ENCODE measurements around the gene PIK3AP1.

DNA sequence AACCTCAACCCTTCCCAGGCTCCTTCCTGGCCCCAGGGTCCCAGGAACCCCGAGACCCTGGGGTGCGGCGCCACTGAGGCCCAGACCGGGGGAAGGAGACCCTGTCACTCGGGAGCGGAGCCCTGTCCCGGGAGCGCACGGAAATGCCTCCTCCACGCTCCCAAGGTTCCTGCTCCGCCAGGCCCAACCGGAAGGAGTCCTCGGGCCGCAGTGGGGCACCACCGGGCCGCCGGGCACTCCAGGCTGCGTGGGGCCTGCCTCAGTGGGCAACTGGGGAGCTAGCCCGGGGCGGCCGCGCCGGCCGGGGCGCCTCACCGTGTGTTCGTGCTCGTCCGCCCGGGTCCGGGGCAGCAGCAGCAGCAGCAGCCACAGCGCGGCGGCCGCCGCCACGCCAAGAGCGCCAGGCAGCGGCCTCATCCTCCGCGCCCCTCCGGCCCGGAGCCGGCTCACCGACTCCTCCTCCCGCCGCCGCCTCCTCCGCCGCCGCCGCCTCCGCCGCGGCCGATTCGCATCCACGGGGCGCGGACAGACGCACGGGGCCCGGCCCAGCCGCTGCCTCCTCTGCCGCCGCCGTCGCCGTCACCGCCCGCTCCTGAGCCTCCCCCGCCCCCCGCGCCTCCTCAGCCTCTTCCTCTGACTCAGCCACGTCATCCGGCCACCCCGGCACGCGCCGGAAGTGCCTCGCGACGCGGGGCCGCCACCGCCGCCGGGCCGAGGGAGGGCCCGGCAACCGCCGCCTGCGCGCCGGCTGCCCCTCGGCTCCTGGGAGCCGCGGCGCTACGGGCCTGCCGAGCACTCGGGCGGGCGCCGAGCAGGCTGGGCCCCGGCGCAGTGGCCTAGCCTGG, 133.7 kb downstream of the PIK3AP1 start, which contains the start of gene TM9SF3:
- TF ChIP-seq, protein P1, sequence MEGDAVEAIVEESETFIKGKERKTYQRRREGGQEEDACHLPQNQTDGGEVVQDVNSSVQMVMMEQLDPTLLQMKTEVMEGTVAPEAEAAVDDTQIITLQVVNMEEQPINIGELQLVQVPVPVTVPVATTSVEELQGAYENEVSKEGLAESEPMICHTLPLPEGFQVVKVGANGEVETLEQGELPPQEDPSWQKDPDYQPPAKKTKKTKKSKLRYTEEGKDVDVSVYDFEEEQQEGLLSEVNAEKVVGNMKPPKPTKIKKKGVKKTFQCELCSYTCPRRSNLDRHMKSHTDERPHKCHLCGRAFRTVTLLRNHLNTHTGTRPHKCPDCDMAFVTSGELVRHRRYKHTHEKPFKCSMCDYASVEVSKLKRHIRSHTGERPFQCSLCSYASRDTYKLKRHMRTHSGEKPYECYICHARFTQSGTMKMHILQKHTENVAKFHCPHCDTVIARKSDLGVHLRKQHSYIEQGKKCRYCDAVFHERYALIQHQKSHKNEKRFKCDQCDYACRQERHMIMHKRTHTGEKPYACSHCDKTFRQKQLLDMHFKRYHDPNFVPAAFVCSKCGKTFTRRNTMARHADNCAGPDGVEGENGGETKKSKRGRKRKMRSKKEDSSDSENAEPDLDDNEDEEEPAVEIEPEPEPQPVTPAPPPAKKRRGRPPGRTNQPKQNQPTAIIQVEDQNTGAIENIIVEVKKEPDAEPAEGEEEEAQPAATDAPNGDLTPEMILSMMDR (IDR thresholded peaks at IDR 0.05): no peak
- TF ChIP-seq EZH2 (IDR thresholded peaks at IDR 0.05) (no peak), EZH2phosphoT487 (IDR thresholded peaks at IDR 0.05) (no peak)
